Fibroblast of lung (primary cell): ENCODE measurements around the gene EXOC3. TPM values are rescaled to one million over a fixed set of nuclear protein-coding genes. Genes with fewer than 3 reads are reported as not detected.
"Not testable (repeated sequence)": the region's sequence is repeated elsewhere in the genome, so short reads cannot be mapped to it uniquely, and the experiment has no call there.

Experiments
- DNase-seq, 2 donors: peaks; one replicate each; pipeline versions ENCODE4 v3.0.0 to v3.0.0-alpha.2; 2010; ENCODE audit warnings: low read depth in 2 of 2
- H2AFZ ChIP-seq: 2 replicates; pipeline ENCODE4 v1.5.1; 2012; ENCODE audit warnings: low read length, control low read depth, inconsistent platforms
- H3K27ac ChIP-seq: 2 replicates; pipeline ENCODE4 v1.5.1; 2011; ENCODE audit warnings: low read length, control low read depth; ENCODE audit not compliant: insufficient read depth
- H3K27me3 ChIP-seq: 2 replicates; pipeline ENCODE4 v1.5.1; 2011; ENCODE audit warnings: mild to moderate bottlenecking, low read length; ENCODE audit not compliant: control insufficient read depth, insufficient read depth
- H3K36me3 ChIP-seq: 2 replicates; pipeline ENCODE4 v1.5.1; 2011; ENCODE audit warnings: low read length; ENCODE audit not compliant: control insufficient read depth, insufficient read depth
- H3K4me1 ChIP-seq: 2 replicates; pipeline ENCODE4 v1.5.1; 2011; ENCODE audit warnings: low read length; ENCODE audit not compliant: control insufficient read depth, insufficient read depth; ENCODE audit errors: extremely low read depth
- H3K4me2 ChIP-seq: 2 replicates; pipeline ENCODE4 v1.5.1; 2011; ENCODE audit warnings: low read length, control low read depth; ENCODE audit not compliant: insufficient read depth; ENCODE audit errors: extremely low read depth
- H3K4me3 ChIP-seq, 4 experiments: fragments of 200-600 bp in 1 of 4; sonication (generic) in 1 of 4; replicated peaks in 1 of 4; 2 replicates each; pipeline ENCODE4 v1.5.1; 2011 to 2016; ENCODE audit warnings: low read length in 4 of 4, low read depth in 3 of 4, mild to moderate bottlenecking in 3 of 4, control low read depth in 2 of 4, inconsistent platforms in 1 of 4, mixed read lengths in 1 of 4; ENCODE audit not compliant: insufficient read depth in 1 of 4; ENCODE audit errors: control extremely low read depth in 1 of 4
- H3K79me2 ChIP-seq: 2 replicates; pipeline ENCODE4 v1.5.1; 2012; ENCODE audit warnings: mild to moderate bottlenecking, low read length, inconsistent platforms; ENCODE audit not compliant: control insufficient read depth, insufficient read depth
- H3K9ac ChIP-seq: 2 replicates; pipeline ENCODE4 v1.5.1; 2011; ENCODE audit warnings: mild to moderate bottlenecking, low read length, control low read depth; ENCODE audit not compliant: insufficient read depth
- H3K9me3 ChIP-seq: 2 replicates; pipeline ENCODE4 v1.5.1; 2012; ENCODE audit warnings: low read depth, low read length; ENCODE audit not compliant: control insufficient read depth, insufficient read depth
- H4K20me1 ChIP-seq: 2 replicates; pipeline ENCODE4 v1.5.1; 2011; ENCODE audit warnings: low read length; ENCODE audit not compliant: control insufficient read depth, insufficient read depth; ENCODE audit errors: extremely low read depth
- CTCF ChIP-seq, 2 donors: IDR thresholded peaks in 1 of 2; conservative IDR thresholded peaks in 1 of 2; 1 replicate in 1 of 2; 2 replicates in 1 of 2; pipeline ENCODE4 v1.5.1; 2011 to 2012; ENCODE audit warnings: low read length in 2 of 2, control low read depth in 1 of 2, inconsistent platforms in 1 of 2, low read depth in 1 of 2, mild to moderate bottlenecking in 1 of 2
- EZH2 ChIP-seq: IDR thresholded peaks from 2 replicates; pipeline ENCODE4 v1.5.1; 2012; ENCODE audit warnings: low read length, control low read depth, mild to moderate bottlenecking; ENCODE audit errors: missing control alignments
- polyA plus RNA-seq, 2 donors: library from polyadenylated mRNA; depleted of rRNA in 1 of 2; stranded (reverse) in 1 of 2; unstranded in 1 of 2; fragments of >200 nt; gene quantifications; 2 replicates each; pipeline ENCODE4 v1.2.1, GENCODE V29; 2011 to 2012; ENCODE audit warnings: missing spikeins in 1 of 2
- total RNA-seq: library from RNA; depleted of rRNA; stranded (reverse); fragments of >200 nt; gene quantifications from 2 replicates; pipeline ENCODE4 v1.2.1, GENCODE V29; 2014

Gene EXOC3
- total and polyA plus RNA-seq, 2 donors (not counting 1 experiment from before 2014, with no cell fraction given), result 19.9 to 34.5 TPM

- Histone ChIP-seq H3K9me3 (no peaks in the 10 kb centered on the region), H3K9ac (no peak overlapping the region), H3K27ac (peak overlapping the region; percentile 5), H3K79me2 (peaks cover 6% of the 10 kb centered on the region), H4K20me1 (no peaks in the 10 kb centered on the region), H3K27me3 (no peaks in the 10 kb centered on the region), H3K36me3 (peaks cover 2% of the 10 kb centered on the region), H3K4me3 (no peak overlapping the region), H3K4me2 (no peak overlapping the region), H2AFZ (no peak overlapping the region), H3K4me1 (no peaks in the 10 kb centered on the region)
- TF ChIP-seq EZH2 (no peak), CTCF (conservative IDR thresholded peaks at IDR 0.05 in 1 of 2, IDR thresholded peaks at IDR 0.05 in 1 of 2; ENCODE audit: low read depth in 1 of 2, low read length in 2 of 2) (no peak)
- DNase-seq, result no peak
These were observed 35.1 kb upstream of the EXOC3 start for GRCh38 chr5:407801-408268.

- Histone ChIP-seq H3K79me2 (peaks cover 6% of the 10 kb centered on the region), H3K36me3 (peaks cover 5% of the 10 kb centered on the region), H3K4me1 (peaks cover 5% of the 10 kb centered on the region), H3K9me3 (no peaks in the 10 kb centered on the region), H2AFZ (no peak overlapping the region), H4K20me1 (no peaks in the 10 kb centered on the region), H3K4me2 (no peak overlapping the region), H3K27ac (no peak overlapping the region), H3K9ac (no peak overlapping the region), H3K27me3 (no peaks in the 10 kb centered on the region), H3K4me3 (no peak overlapping the region)
- DNase-seq, result no peak
- TF ChIP-seq CTCF (conservative IDR thresholded peaks at IDR 0.05 in 1 of 2, IDR thresholded peaks at IDR 0.05 in 1 of 2; ENCODE audit: low read depth in 1 of 2, low read length in 2 of 2) (no peak), EZH2 (no peak)
These were observed 32.0 kb upstream of the EXOC3 start for GRCh38 chr5:410911-411517.

GRCh38 chr5:411728-412127 is 31.2 kb upstream of the EXOC3 start:
- no peaks in the 10 kb centered on the region for H4K20me1 ChIP-seq
- H2AFZ ChIP-seq, result no peak overlapping the region
- H3K9ac ChIP-seq, result no peak overlapping the region
- peaks cover 6% of the 10 kb centered on the region for H3K79me2 ChIP-seq
- peaks cover 7% of the 10 kb centered on the region for H3K36me3 ChIP-seq
- H3K4me2 ChIP-seq, result no peak overlapping the region
- no peaks in the 10 kb centered on the region for H3K27me3 ChIP-seq
- no peaks in the 10 kb centered on the region for H3K9me3 ChIP-seq
- H3K4me1 ChIP-seq, result peaks cover 5% of the 10 kb centered on the region
- no peak for DNase-seq
- no peak overlapping the region for H3K27ac ChIP-seq
- no peak overlapping the region for H3K4me3 ChIP-seq
- TF ChIP-seq EZH2 (no peak), CTCF (conservative IDR thresholded peaks at IDR 0.05 in 1 of 2, IDR thresholded peaks at IDR 0.05 in 1 of 2; ENCODE audit: low read depth in 1 of 2, low read length in 2 of 2) (no peak)

GRCh38 chr5:414991-415927 is 27.7 kb upstream of the EXOC3 start:
- H3K4me2 ChIP-seq, H3K9me3 ChIP-seq, H3K27me3 ChIP-seq, H3K79me2 ChIP-seq, H3K36me3 ChIP-seq, DNase-seq, H3K4me3 ChIP-seq, H4K20me1 ChIP-seq, H2AFZ ChIP-seq, H3K4me1 ChIP-seq: not testable (repeated sequence)
- H3K27ac ChIP-seq, result peak overlapping the region; percentile 62
- H3K9ac ChIP-seq, result peak overlapping the region; percentile 67
